Neural progenitor cell (in vitro differentiated cells): ENCODE data around the gene SERPINB6. TPM values are rescaled to one million over a fixed set of nuclear protein-coding genes. Genes with fewer than 3 reads are reported as not detected.

Source experiments
- DNase-seq: peaks from one replicate; pipeline ENCODE4 v3.0.0-alpha.2; 2016; ENCODE audit warnings: low spot score
- H2AFZ ChIP-seq: fragments of 200-600 bp; sonication (generic); replicated peaks from 2 replicates; pipeline ENCODE4 v1.6.1; 2016; ENCODE audit warnings: antibody characterized with exemption
- H3F3A ChIP-seq: fragments of 200-600 bp; sonication (generic); 2 replicates; pipeline ENCODE4 v1.6.1; 2016; ENCODE audit warnings: antibody characterized with exemption, low read depth
- H3K27ac ChIP-seq: fragments of 200-600 bp; sonication (generic); 2 replicates; pipeline ENCODE4 v1.5.1; 2016; ENCODE audit warnings: mild to moderate bottlenecking
- H3K27me3 ChIP-seq: fragments of 200-600 bp; sonication (generic); 2 replicates; pipeline ENCODE4 v1.6.1; 2016; ENCODE audit warnings: mild to moderate bottlenecking, moderate library complexity
- H3K36me3 ChIP-seq: fragments of 200-600 bp; sonication (generic); 2 replicates; pipeline ENCODE4 v1.5.1; 2016
- H3K4me1 ChIP-seq: fragments of 200-600 bp; sonication (generic); 2 replicates; pipeline ENCODE4 v1.6.1; 2016; ENCODE audit warnings: mixed run types
- H3K4me2 ChIP-seq: fragments of 200-600 bp; sonication (generic); 2 replicates; pipeline ENCODE4 v1.6.1; 2016
- H3K4me3 ChIP-seq: fragments of 200-600 bp; sonication (generic); 2 replicates; pipeline ENCODE4 v1.5.1; 2016
- H3K79me2 ChIP-seq: fragments of 200-600 bp; sonication (generic); 2 replicates; pipeline ENCODE4 v1.6.1; 2016; ENCODE audit warnings: low read depth
- H3K9ac ChIP-seq: fragments of 200-600 bp; sonication (generic); 2 replicates; pipeline ENCODE4 v1.6.1; 2016
- H3K9me3 ChIP-seq: fragments of 200-600 bp; sonication (generic); 2 replicates; pipeline ENCODE4 v1.5.1; 2016; ENCODE audit warnings: low read depth
- H4K20me1 ChIP-seq: fragments of 200-600 bp; sonication (generic); 2 replicates; pipeline ENCODE4 v1.6.1; 2016; ENCODE audit warnings: low read depth
- H3K27ac Mint-ChIP-seq: 3 replicates; pipeline ENCODE4 v1.8.0; 2021; ENCODE audit warnings: mixed read lengths
- H3K27me3 Mint-ChIP-seq: 2 replicates; pipeline ENCODE4 v1.8.0; 2022; ENCODE audit warnings: low read depth, mild to moderate bottlenecking, inconsistent platforms, moderate library complexity, mixed read lengths; ENCODE audit not compliant: insufficient read depth
- H3K36me3 Mint-ChIP-seq: 3 replicates; pipeline ENCODE4 v1.8.0; 2021; ENCODE audit warnings: mixed read lengths
- H3K4me1 Mint-ChIP-seq: 3 replicates; pipeline ENCODE4 v1.8.0; 2021; ENCODE audit warnings: mixed read lengths
- H3K4me3 Mint-ChIP-seq: 3 replicates; pipeline ENCODE4 v1.8.0; 2021; ENCODE audit warnings: mild to moderate bottlenecking, moderate library complexity, mixed read lengths
- H3K9me3 Mint-ChIP-seq: 3 replicates; pipeline ENCODE4 v1.8.0; 2020; ENCODE audit warnings: mixed read lengths
- CTCF ChIP-seq: fragments of 200-600 bp; sonication (generic); IDR thresholded peaks from 2 replicates; pipeline ENCODE4 v1.5.1; 2017; ENCODE audit warnings: antibody characterized with exemption, mild to moderate bottlenecking
- EZH2 ChIP-seq: fragments of 200-600 bp; sonication (generic); IDR thresholded peaks from 2 replicates; pipeline ENCODE4 v1.6.1; 2017; ENCODE audit warnings: antibody characterized with exemption, mild to moderate bottlenecking, moderate library complexity
- EZH2phosphoT487 ChIP-seq: fragments of 200-600 bp; sonication (generic); IDR thresholded peaks from 2 replicates; pipeline ENCODE4 v1.6.1; 2017; ENCODE audit warnings: antibody characterized with exemption
- total RNA-seq: library from RNA; depleted of rRNA; stranded (reverse); fragments of >200 nt; gene quantifications from 2 replicates; pipeline ENCODE4 v1.2.3, GENCODE V29; 2015; ENCODE audit warnings: low replicate concordance

The SERPINB6 gene
- total RNA-seq, 1 donor from 2014 or later: 13.3 TPM

GRCh38 chr6:2963756-2964155, 7.6 kb downstream of the SERPINB6 start:
- H3K9ac ChIP-seq: no peak overlapping the region
- no peaks in the 10 kb centered on the region for H3K27me3 ChIP-seq
- Mint-ChIP-seq H3K4me1 (peaks cover 45% of the 10 kb centered on the region), H3K27me3 (peaks cover 12% of the 10 kb centered on the region), H3K27ac (no peak overlapping the region), H3K36me3 (no peaks in the 10 kb centered on the region), H3K9me3 (no peaks in the 10 kb centered on the region), H3K4me3 (no peak overlapping the region)
- H3K9me3 ChIP-seq: no peaks in the 10 kb centered on the region
- H4K20me1 ChIP-seq: no peaks in the 10 kb centered on the region
- H3K4me2 ChIP-seq: no peak overlapping the region
- H2AFZ ChIP-seq: no peak overlapping the region
- H3K4me3 ChIP-seq: no peak overlapping the region
- H3K79me2 ChIP-seq: no peaks in the 10 kb centered on the region
- no peak overlapping the region for H3K27ac ChIP-seq
- H3F3A ChIP-seq: peaks cover 9% of the 10 kb centered on the region
- peaks cover 24% of the 10 kb centered on the region for H3K4me1 ChIP-seq
- DNase-seq: no peak
- H3K36me3 ChIP-seq: no peaks in the 10 kb centered on the region
- TF ChIP-seq EZH2phosphoT487 (no peak), CTCF (no peak)

DNA sequence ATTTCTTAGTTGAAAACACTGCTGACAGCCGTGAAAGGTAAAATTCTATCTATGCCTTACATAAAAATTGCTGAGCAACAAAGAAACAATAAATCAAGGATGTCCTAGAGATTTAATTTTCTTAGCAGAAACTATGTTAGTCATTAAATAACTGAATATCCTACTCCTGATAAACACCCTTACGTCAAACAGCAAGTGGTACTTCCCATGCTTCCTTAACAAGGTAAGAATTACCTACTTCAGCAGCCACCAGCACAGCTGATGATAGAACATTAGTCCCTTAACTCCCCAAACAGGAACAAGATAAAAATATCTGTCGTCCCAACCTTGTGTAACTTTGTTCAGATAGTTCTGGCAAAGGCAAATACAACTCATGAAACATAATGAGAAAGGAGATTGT, 8.7 kb downstream of the SERPINB6 start:
- Histone ChIP-seq H3K4me3 (no peak overlapping the region), H3K9ac (no peak overlapping the region), H3K27me3 (no peaks in the 10 kb centered on the region), H3K27ac (no peak overlapping the region), H3K36me3 (no peaks in the 10 kb centered on the region), H3K9me3 (no peaks in the 10 kb centered on the region), H3K79me2 (no peaks in the 10 kb centered on the region), H2AFZ (no peak overlapping the region), H3K4me2 (no peak overlapping the region), H3K4me1 (peaks cover 22% of the 10 kb centered on the region), H4K20me1 (no peaks in the 10 kb centered on the region), H3F3A (peaks cover 6% of the 10 kb centered on the region)
- H3K9me3 Mint-ChIP-seq: no peaks in the 10 kb centered on the region
- peaks cover 11% of the 10 kb centered on the region for H3K27me3 Mint-ChIP-seq
- TF ChIP-seq CTCF (no peak), EZH2phosphoT487 (no peak), EZH2 (no peak)
- DNase-seq: no peak
- H3K36me3 Mint-ChIP-seq: no peaks in the 10 kb centered on the region
- no peak overlapping the region for H3K4me3 Mint-ChIP-seq
- no peak overlapping the region for H3K27ac Mint-ChIP-seq
- peaks cover 42% of the 10 kb centered on the region for H3K4me1 Mint-ChIP-seq

GRCh38 chr6:2962004-2962403, 9.4 kb downstream of the SERPINB6 start:
- no peaks in the 10 kb centered on the region for H3K79me2 ChIP-seq
- peaks cover 43% of the 10 kb centered on the region for H3K4me1 Mint-ChIP-seq
- no peaks in the 10 kb centered on the region for H3K9me3 Mint-ChIP-seq
- no peak overlapping the region for H3K9ac ChIP-seq
- no peak overlapping the region for H3K4me2 ChIP-seq
- H3F3A ChIP-seq: peaks cover 6% of the 10 kb centered on the region
- no peak overlapping the region for H3K4me3 ChIP-seq
- H4K20me1 ChIP-seq: no peaks in the 10 kb centered on the region
- H3K36me3 ChIP-seq: no peaks in the 10 kb centered on the region
- H2AFZ ChIP-seq: no peak overlapping the region
- H3K9me3 ChIP-seq: no peaks in the 10 kb centered on the region
- no peak overlapping the region for H3K27ac ChIP-seq
- H3K27ac Mint-ChIP-seq: peak overlapping the region; percentile 35
- H3K4me3 Mint-ChIP-seq: no peak overlapping the region
- no peak for TF ChIP-seq EZH2phosphoT487
- TF ChIP-seq CTCF: no peak
- no peak for TF ChIP-seq EZH2
- no peaks in the 10 kb centered on the region for H3K36me3 Mint-ChIP-seq
- peaks cover 10% of the 10 kb centered on the region for H3K27me3 Mint-ChIP-seq
- peaks cover 22% of the 10 kb centered on the region for H3K4me1 ChIP-seq
- DNase-seq: no peak
- no peaks in the 10 kb centered on the region for H3K27me3 ChIP-seq

GRCh38 chr6:2961506-2961905, 9.9 kb downstream of the SERPINB6 start:
- H2AFZ ChIP-seq: no peak overlapping the region
- H3K27me3 ChIP-seq: no peaks in the 10 kb centered on the region
- Mint-ChIP-seq H3K27me3 (peaks cover 10% of the 10 kb centered on the region), H3K4me1 (peaks cover 40% of the 10 kb centered on the region), H3K27ac (peak overlapping the region; percentile 35), H3K4me3 (no peak overlapping the region), H3K9me3 (no peaks in the 10 kb centered on the region), H3K36me3 (no peaks in the 10 kb centered on the region)
- DNase-seq: no peak
- no peak overlapping the region for H3K9ac ChIP-seq
- no peaks in the 10 kb centered on the region for H3K79me2 ChIP-seq
- TF ChIP-seq CTCF: no peak
- no peak for TF ChIP-seq EZH2
- no peak for TF ChIP-seq EZH2phosphoT487
- no peaks in the 10 kb centered on the region for H3K9me3 ChIP-seq
- H3K4me3 ChIP-seq: no peak overlapping the region
- no peaks in the 10 kb centered on the region for H4K20me1 ChIP-seq
- H3F3A ChIP-seq: peaks cover 6% of the 10 kb centered on the region
- H3K27ac ChIP-seq: no peak overlapping the region
- H3K4me2 ChIP-seq: no peak overlapping the region
- no peaks in the 10 kb centered on the region for H3K36me3 ChIP-seq
- H3K4me1 ChIP-seq: peaks cover 22% of the 10 kb centered on the region
